AG04449 (cell line): ENCODE data around the gene EVC2.

ENCODE experiments used
- CTCF ChIA-PET: fragments of 350-600 bp; formaldehyde crosslinking; extraction: SDS; loops from one replicate; lab custom pipeline; 2021; ENCODE audit warnings: antibody characterized with exemption; lab: Yijun Ruan, JAX
- POLR2A ChIA-PET: fragments of 400-600, 350-600 bp; formaldehyde crosslinking; extraction: SDS; loops from one replicate; lab custom pipeline; 2020; ENCODE audit warnings: antibody characterized with exemption, inconsistent platforms; lab: Yijun Ruan, JAX
- DNase-seq: peaks from one replicate; pipeline ENCODE4 v3.0.0-alpha.2; 2010; ENCODE audit warnings: low read depth, low spot score
- H3K4me3 ChIP-seq: 2 replicates; pipeline ENCODE4 v1.5.1; 2011; ENCODE audit warnings: low read depth, mild to moderate bottlenecking, control low read depth, low read length
- CTCF ChIP-seq: IDR thresholded peaks from one replicate; pipeline ENCODE4 v1.5.1; 2011; ENCODE audit warnings: mild to moderate bottlenecking, moderate library complexity, low read length, control low read depth, inconsistent platforms; ENCODE audit not compliant: insufficient read depth; ENCODE audit errors: missing control alignments

The EVC2 gene

GRCh38 chr4:5691491-5692132, 16.7 kb downstream of the EVC2 start:
- CTCF ChIA-PET: interaction anchor here (1.2 to 1.5 kb wide), 3 partner anchors 18 to 121 kb away, joined by 3 to 4 read pairs (median 4); no protein-coding TSS in a partner anchor

GRCh38 chr4:5689065-5689464, 19.3 kb downstream of the EVC2 start:
- ChIA-PET POLR2A (no interaction called here), CTCF (interaction anchor here (1.0 to 2.7 kb wide), 3 partner anchors 102 to 132 kb away, joined by 3 to 8 read pairs (median 4); no protein-coding TSS in a partner anchor)
- DNase-seq: no peak
- no peak for TF ChIP-seq CTCF
- H3K4me3 ChIP-seq: no peak overlapping the region

More at GRCh38 chr4:5691491-5692132, 16.7 kb downstream of the EVC2 start:
- no peak for DNase-seq
- H3K4me3 ChIP-seq: no peak overlapping the region
- POLR2A ChIA-PET: no interaction called here
- TF ChIP-seq CTCF: no peak

- TF ChIP-seq CTCF: no peak
- POLR2A ChIA-PET: no interaction called here
- no peak for DNase-seq
- no peak overlapping the region for H3K4me3 ChIP-seq
- CTCF ChIA-PET: no interaction called here
These were observed 22.0 kb downstream of the EVC2 start for GRCh38 chr4:5686338-5686737.

- ChIA-PET POLR2A (no interaction called here), CTCF (no interaction called here)
- no peak for DNase-seq
- no peak for TF ChIP-seq CTCF
- no peak overlapping the region for H3K4me3 ChIP-seq
These were observed 23.1 kb downstream of the EVC2 start for GRCh38 chr4:5685296-5685695.

- no peak for DNase-seq
- no peak for TF ChIP-seq CTCF
- ChIA-PET POLR2A (no interaction called here), CTCF (interaction anchor here (1.0 to 1.3 kb wide), 3 partner anchors 16 to 129 kb away, joined by 3 to 9 read pairs (median 4); no protein-coding TSS in a partner anchor)
- H3K4me3 ChIP-seq: no peak overlapping the region
These were observed 24.8 kb downstream of the EVC2 start for GRCh38 chr4:5683566-5683965.

- no peak overlapping the region for H3K4me3 ChIP-seq
- no peak for TF ChIP-seq CTCF
- DNase-seq: no peak
- ChIA-PET POLR2A (interaction anchor here (1.3 kb wide), 1 partner anchor 29 kb away, joined by 3 read pairs; the partner anchor contains the start of gene EVC2), CTCF (interaction anchor here (1.3 to 1.6 kb wide), 2 partner anchors 31 to 112 kb away, joined by 5 read pairs; no protein-coding TSS in a partner anchor)
These were observed 29.4 kb downstream of the EVC2 start for GRCh38 chr4:5678977-5679376.
